Vagina (tissue), 2 donors: Measurements from ENCODE around the gene BICDL2. TPM values are rescaled to one million over a fixed set of nuclear protein-coding genes. Genes with fewer than 3 reads are reported as not detected.

Experiments
- DNase-seq, 2 donors: peaks; one replicate each; pipeline ENCODE4 v3.0.0-alpha.2; 2017; ENCODE audit errors: extremely low spot score in 2 of 2
- H3K27ac ChIP-seq: fragments of 200-600 bp; sonication (generic); one replicate; pipeline ENCODE4 v1.5.1; 2019
- H3K27me3 ChIP-seq: fragments of 200-600 bp; sonication (generic); one replicate; pipeline ENCODE4 v1.5.1; 2019
- H3K36me3 ChIP-seq, 2 donors: fragments of 200-600 bp; sonication (generic); one replicate each; pipeline ENCODE4 v1.5.1; 2017 to 2019
- H3K4me1 ChIP-seq: fragments of 200-600 bp; sonication (generic); one replicate; pipeline ENCODE4 v1.5.1; 2019
- H3K4me3 ChIP-seq, 2 donors: fragments of 200-600 bp; sonication (generic); 1 replicate in 1 of 2; 2 replicates in 1 of 2; pipeline ENCODE4 v1.5.1; 2016 to 2019
- H3K9me3 ChIP-seq: fragments of 200-600 bp; sonication (generic); one replicate; pipeline ENCODE4 v1.5.1; 2019
- CTCF ChIP-seq, 3 experiments: fragments of 450-650 bp in 2 of 3; fragments of 200-600 bp in 1 of 3; sonication (generic) in 1 of 3; IDR thresholded peaks; one replicate each; pipeline ENCODE4 v1.5.1; 2017 to 2019; ENCODE audit warnings: antibody characterized with exemption in 3 of 3, mild to moderate bottlenecking in 2 of 3, moderate library complexity in 2 of 3
- POLR2A ChIP-seq, 2 donors: fragments of 450-650 bp; IDR thresholded peaks; one replicate each; pipeline ENCODE4 v1.6.1; 2017; ENCODE audit warnings: antibody characterized with exemption in 2 of 2, mild to moderate bottlenecking in 2 of 2, moderate library complexity in 2 of 2
- POLR2AphosphoS5 ChIP-seq, 2 donors: sonication (generic); formaldehyde crosslinking; IDR thresholded peaks; one replicate each; pipeline ENCODE4 v1.9.0; 2017; ENCODE audit warnings: antibody characterized with exemption in 2 of 2, mild to moderate bottlenecking in 2 of 2, low read depth in 1 of 2; ENCODE audit not compliant: insufficient read depth in 1 of 2
- intact Hi-C: fragments of 100-400 bp; cut with DNase I; formaldehyde crosslinking; loops from one replicate; pipeline ENCODE4 v1.15.1; 2023
- total RNA-seq: library from RNA; depleted of rRNA; stranded (reverse); fragments of >200 nt; gene quantifications from one replicate; pipeline ENCODE4 v1.2.3, GENCODE V29; 2016

BICDL2 gene
- total RNA-seq, 1 donor from 2014 or later: 52.5 TPM

GRCh38 chr16:3017794-3018506, 18.8 kb downstream of the BICDL2 start, which contains the start of gene CLDN6:
CLDN6 (minus strand) TSS chr16:3018183; CDS start chr16:3016021, 2,162 bp downstream.
- peaks cover 5% of the 10 kb centered on the region for H3K27me3 ChIP-seq
- TF ChIP-seq POLR2AphosphoS5 (IDR thresholded peaks at IDR 0.05; ENCODE audit: insufficient read depth in 1 of 2, low read depth in 1 of 2) (no peak), CTCF (IDR thresholded peaks at IDR 0.05) (no peak), POLR2A (IDR thresholded peaks at IDR 0.05) (no peak)
- H3K4me3 ChIP-seq: no peak within 1 kb of the TSS
- no peaks in the 10 kb centered on the region for H3K9me3 ChIP-seq
- H3K27ac ChIP-seq: no peak within 1 kb of the TSS
- no peaks in the 10 kb centered on the region for H3K36me3 ChIP-seq
- intact Hi-C loops: no loop called here
- H3K4me1 ChIP-seq: peaks cover 32% of the 10 kb centered on the region
- no peak for DNase-seq

- peaks cover 26% of the 10 kb centered on the region for H3K4me1 ChIP-seq
- TF ChIP-seq POLR2A (IDR thresholded peaks at IDR 0.05): no peak
- TF ChIP-seq CTCF (IDR thresholded peaks at IDR 0.05): no peak
- no peak for TF ChIP-seq POLR2AphosphoS5 (IDR thresholded peaks at IDR 0.05; ENCODE audit: insufficient read depth in 1 of 2, low read depth in 1 of 2)
- intact Hi-C loops: no loop called here
- DNase-seq: no peak
- H3K36me3 ChIP-seq: no peaks in the 10 kb centered on the region
- H3K9me3 ChIP-seq: no peaks in the 10 kb centered on the region
- H3K27ac ChIP-seq: no peak overlapping the region
- peaks cover 9% of the 10 kb centered on the region for H3K27me3 ChIP-seq
- no peak overlapping the region for H3K4me3 ChIP-seq
These were observed 19.4 kb downstream of the BICDL2 start for GRCh38 chr16:3017344-3017743.

GRCh38 chr16:3015865-3016521, 20.8 kb downstream of the BICDL2 start:
- H3K9me3 ChIP-seq: no peaks in the 10 kb centered on the region
- peaks cover 12% of the 10 kb centered on the region for H3K4me1 ChIP-seq
- intact Hi-C loops: no loop called here
- H3K27me3 ChIP-seq: peaks cover 16% of the 10 kb centered on the region
- TF ChIP-seq POLR2AphosphoS5 (IDR thresholded peaks at IDR 0.05; ENCODE audit: insufficient read depth in 1 of 2, low read depth in 1 of 2) (no peak), POLR2A (IDR thresholded peaks at IDR 0.05) (no peak), CTCF (IDR thresholded peaks at IDR 0.05) (no peak)
- no peak overlapping the region for H3K4me3 ChIP-seq
- H3K36me3 ChIP-seq: no peaks in the 10 kb centered on the region
- no peak for DNase-seq
- no peak overlapping the region for H3K27ac ChIP-seq

- Histone ChIP-seq H3K9me3 (no peaks in the 10 kb centered on the region), H3K4me3 (no peak overlapping the region), H3K27ac (no peak overlapping the region), H3K4me1 (peaks cover 5% of the 10 kb centered on the region), H3K36me3 (no peaks in the 10 kb centered on the region), H3K27me3 (peaks cover 16% of the 10 kb centered on the region)
- TF ChIP-seq CTCF (IDR thresholded peaks at IDR 0.05) (no peak), POLR2AphosphoS5 (IDR thresholded peaks at IDR 0.05; ENCODE audit: insufficient read depth in 1 of 2, low read depth in 1 of 2) (no peak), POLR2A (IDR thresholded peaks at IDR 0.05) (no peak)
- intact Hi-C loops: no loop called here
- no peak for DNase-seq
These were observed 21.8 kb downstream of the BICDL2 start for GRCh38 chr16:3014971-3015370.
